Mesenchymal stem cell (in vitro differentiated cells and primary cell): ENCODE results near the gene SP4. TPM values are rescaled to one million over a fixed set of nuclear protein-coding genes. Genes with fewer than 3 reads are reported as not detected.

Source experiments
- DNase-seq: peaks from one replicate; pipeline ENCODE4 v3.0.0-alpha.2; 2013
- H2AFZ ChIP-seq: one replicate; pipeline ENCODE4 v1.6.1; 2013; ENCODE audit warnings: low read depth, mild to moderate bottlenecking, control low read depth, inconsistent platforms, low read length, moderate library complexity
- H2AK5ac ChIP-seq: 2 replicates; pipeline ENCODE4 v1.6.1; 2013; ENCODE audit warnings: low read length, moderate library complexity, mild to moderate bottlenecking, inconsistent platforms; ENCODE audit not compliant: severe bottlenecking
- H2BK120ac ChIP-seq: one replicate; pipeline ENCODE4 v1.6.1; 2013; ENCODE audit warnings: low read depth, mild to moderate bottlenecking, inconsistent platforms, low read length, moderate library complexity
- H2BK12ac ChIP-seq, 2 experiments: one replicate each; pipeline ENCODE4 v1.6.1; 2013; ENCODE audit warnings: inconsistent platforms in 2 of 2, low read length in 2 of 2, mild to moderate bottlenecking in 2 of 2, moderate library complexity in 2 of 2, control low read depth in 1 of 2
- H2BK15ac ChIP-seq: one replicate; pipeline ENCODE4 v1.6.1; 2013; ENCODE audit warnings: mild to moderate bottlenecking, low read depth, inconsistent platforms; ENCODE audit not compliant: poor library complexity, severe bottlenecking
- H2BK5ac ChIP-seq: 2 replicates; pipeline ENCODE4 v1.6.1; 2013; ENCODE audit warnings: low read depth, mild to moderate bottlenecking, low read length, control low read depth, inconsistent platforms; ENCODE audit not compliant: poor library complexity, severe bottlenecking
- H3K14ac ChIP-seq, 2 experiments: one replicate each; pipeline ENCODE4 v1.6.1; 2013; ENCODE audit warnings: inconsistent platforms in 2 of 2, low read length in 2 of 2, control low read depth in 1 of 2, mild to moderate bottlenecking in 1 of 2, moderate library complexity in 1 of 2
- H3K18ac ChIP-seq, 2 experiments: one replicate each; pipeline ENCODE4 v1.6.1; 2013; ENCODE audit warnings: inconsistent platforms in 2 of 2, low read length in 2 of 2, control low read depth in 1 of 2, low read depth in 1 of 2, mild to moderate bottlenecking in 1 of 2
- H3K23ac ChIP-seq, 2 experiments: one replicate each; pipeline ENCODE4 v1.6.1; 2013; ENCODE audit warnings: inconsistent platforms in 2 of 2, low read length in 2 of 2, mild to moderate bottlenecking in 2 of 2, moderate library complexity in 2 of 2, control low read depth in 1 of 2
- H3K27ac ChIP-seq: 2 replicates; pipeline ENCODE4 v1.5.1; 2013; ENCODE audit warnings: mild to moderate bottlenecking, moderate library complexity, low read length, control low read depth, inconsistent platforms; ENCODE audit not compliant: poor library complexity, severe bottlenecking
- H3K27me3 ChIP-seq, 2 experiments: 2 replicates each; pipeline versions ENCODE4 v1.6.1 to v1.7.0; 2013; ENCODE audit warnings: low read length in 2 of 2, mild to moderate bottlenecking in 2 of 2, moderate library complexity in 2 of 2, control low read depth in 1 of 2, inconsistent platforms in 1 of 2; ENCODE audit not compliant: control insufficient read depth in 1 of 2, insufficient read depth in 1 of 2
- H3K36me3 ChIP-seq, 2 experiments: 2 replicates each; pipeline versions ENCODE4 v1.6.1 to v1.7.0; 2013; ENCODE audit warnings: low read length in 2 of 2, control low read depth in 1 of 2, inconsistent platforms in 1 of 2, low read depth in 1 of 2, mild to moderate bottlenecking in 1 of 2; ENCODE audit not compliant: insufficient read depth in 2 of 2, control insufficient read depth in 1 of 2
- H3K4ac ChIP-seq, 2 experiments: one replicate each; pipeline ENCODE4 v1.6.1; 2013; ENCODE audit warnings: inconsistent platforms in 2 of 2, low read length in 2 of 2, mild to moderate bottlenecking in 2 of 2, moderate library complexity in 2 of 2, control low read depth in 1 of 2, low read depth in 1 of 2
- H3K4me1 ChIP-seq: 2 replicates; pipeline ENCODE4 v1.6.1; 2013; ENCODE audit warnings: low read depth, low read length, control low read depth; ENCODE audit not compliant: control insufficient read depth, insufficient read depth
- H3K4me2 ChIP-seq: 2 replicates; pipeline ENCODE4 v1.6.1; 2013; ENCODE audit warnings: low read length, mild to moderate bottlenecking, inconsistent platforms; ENCODE audit not compliant: poor library complexity, severe bottlenecking
- H3K4me3 ChIP-seq, 2 experiments: 2 replicates each; pipeline versions ENCODE4 v1.5.1 to v1.7.0; 2013; ENCODE audit warnings: low read length in 2 of 2, mild to moderate bottlenecking in 2 of 2, control low read depth in 1 of 2, low read depth in 1 of 2; ENCODE audit not compliant: insufficient read depth in 1 of 2
- H3K79me1 ChIP-seq: replicated peaks from 2 replicates; pipeline ENCODE4 v1.6.1; 2013; ENCODE audit warnings: mild to moderate bottlenecking, control low read depth, low read length, inconsistent platforms; ENCODE audit not compliant: poor library complexity, severe bottlenecking
- H3K9ac ChIP-seq: 2 replicates; pipeline ENCODE4 v1.7.0; 2013; ENCODE audit warnings: mild to moderate bottlenecking, low read length, moderate library complexity
- H3K9me3 ChIP-seq: 2 replicates; pipeline ENCODE4 v1.7.0; 2013; ENCODE audit warnings: mild to moderate bottlenecking, low read length; ENCODE audit not compliant: control insufficient read depth
- H4K8ac ChIP-seq: one replicate; pipeline ENCODE4 v1.6.1; 2013; ENCODE audit warnings: inconsistent platforms, mild to moderate bottlenecking, low read length, moderate library complexity
- H4K91ac ChIP-seq: one replicate; pipeline ENCODE4 v1.6.1; 2013; ENCODE audit warnings: mild to moderate bottlenecking, low read length, inconsistent platforms
- WGBS: methylation state at CpG from one replicate; pipeline ENCODE4 v1.1.7; 2013; ENCODE audit warnings: mixed read lengths; 5-methylcytosine and 5-hydroxymethylcytosine counted together
- small RNA-seq: library from polyadenylated mRNA; stranded (forward); fragments of <200 nt; extraction: miRNeasy Mini kit (QIAGEN cat#:217004); gene quantifications from one replicate; pipeline ENCODE3, GENCODE V24; 2013; ENCODE audit warnings: low read depth

Gene SP4

DNA sequence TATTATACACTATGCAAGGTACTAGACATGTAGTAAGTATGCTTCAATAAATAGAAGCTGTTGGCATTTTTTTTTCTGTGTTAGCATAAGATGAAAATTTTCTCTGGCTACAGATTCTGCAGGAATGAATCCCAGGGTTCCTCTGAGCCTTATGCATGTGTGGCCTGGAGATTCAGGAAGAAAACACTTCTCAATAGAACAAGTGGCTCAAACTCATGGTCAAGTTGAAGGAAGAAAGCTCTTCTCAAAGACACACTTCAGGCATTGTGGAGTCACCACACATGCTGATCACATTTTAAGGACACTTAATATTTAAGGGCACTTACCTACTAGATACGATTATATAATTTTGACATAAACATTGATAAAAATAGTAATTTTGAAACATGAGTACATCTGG lies 134.5 kb downstream of the SP4 start:
- H3K36me3 ChIP-seq = no peaks in the 10 kb centered on the region
- H3K27me3 ChIP-seq = no peaks in the 10 kb centered on the region
- no peak overlapping the region for H3K27ac ChIP-seq
- no peak overlapping the region for H3K23ac ChIP-seq
- no peak for DNase-seq
- H3K4me2 ChIP-seq = no peak overlapping the region
- H3K9me3 ChIP-seq = no peaks in the 10 kb centered on the region
- H3K14ac ChIP-seq = no peak overlapping the region
- no peak overlapping the region for H2BK120ac ChIP-seq
- H2AK5ac ChIP-seq = no peak overlapping the region
- no CpG with 5 or more reads among the region's 1 CpG for WGBS
- no peaks in the 10 kb centered on the region for H3K79me1 ChIP-seq
- no peak overlapping the region for H4K91ac ChIP-seq
- H3K4me1 ChIP-seq = no peaks in the 10 kb centered on the region
- no peak overlapping the region for H2BK5ac ChIP-seq
- no peak overlapping the region for H2BK15ac ChIP-seq
- no peak overlapping the region for H2BK12ac ChIP-seq
- no peak overlapping the region for H3K4ac ChIP-seq
- H4K8ac ChIP-seq = no peak overlapping the region
- no peak overlapping the region for H3K9ac ChIP-seq
- H3K18ac ChIP-seq = no peak overlapping the region
- H3K4me3 ChIP-seq = no peak overlapping the region
- no peak overlapping the region for H2AFZ ChIP-seq

Small RNAs within 50 kb of the gene (small RNA-seq; reads per million reads assigned to genes)
- gene MIR1183 = not detected
- not detected for gene RNU1-15P
